ENCODE results near the gene HSPG2. TPM values are rescaled to one million over a fixed set of nuclear protein-coding genes. Genes with fewer than 3 reads are reported as not detected.

HSPG2 gene
- total and polyA plus RNA-seq, 2 of the 13 experiments (the other 11 are each of a cell fraction or from before 2014, with no cell fraction given) = 9.1 to 13.1 TPM

DNA sequence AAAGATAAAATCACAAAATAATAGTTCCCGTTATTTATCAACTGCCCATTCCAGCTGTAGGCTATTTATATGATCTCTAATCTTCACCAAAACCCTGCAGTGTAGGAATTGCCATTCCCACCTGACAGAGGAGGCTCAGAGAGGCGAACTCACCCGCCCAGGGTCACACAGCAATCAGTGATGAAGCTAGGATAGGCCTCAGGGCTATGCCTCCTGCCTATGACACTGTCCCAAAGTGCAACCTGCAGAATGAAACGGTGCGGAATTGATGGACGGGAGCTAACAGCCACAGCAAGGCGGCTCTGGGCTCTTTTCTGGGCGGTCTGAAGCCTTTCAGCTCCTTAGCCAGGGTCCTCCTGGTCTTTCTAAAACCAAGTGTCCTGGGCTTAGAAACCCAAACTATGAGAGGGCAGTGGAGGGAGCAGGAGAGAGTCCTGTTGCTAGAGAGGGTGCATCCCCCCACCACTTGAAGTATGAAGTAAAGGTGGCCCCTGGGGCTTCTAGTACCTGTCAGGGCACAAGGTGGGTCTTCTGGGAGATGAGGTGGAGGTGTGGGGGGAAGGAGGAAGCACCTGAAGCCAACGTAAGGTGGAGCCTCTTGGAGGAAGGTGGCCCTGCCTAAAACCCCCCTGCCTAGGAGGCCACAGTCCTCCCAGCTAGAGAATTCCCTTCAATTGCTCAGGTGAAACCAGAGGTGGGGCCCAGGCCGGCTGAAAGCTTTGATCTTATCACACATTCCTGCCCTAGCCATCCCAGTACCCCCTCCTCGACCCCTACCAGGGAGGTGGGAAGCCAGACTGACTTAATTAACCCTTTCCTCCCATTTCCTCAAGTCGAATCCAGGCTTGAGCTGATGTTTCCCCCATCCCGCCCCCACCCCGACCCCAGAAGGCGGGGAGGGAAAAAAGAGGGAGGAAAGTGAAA, 14.8 kb downstream of the HSPG2 start (continued):
- TF ChIP-seq, protein P1, sequence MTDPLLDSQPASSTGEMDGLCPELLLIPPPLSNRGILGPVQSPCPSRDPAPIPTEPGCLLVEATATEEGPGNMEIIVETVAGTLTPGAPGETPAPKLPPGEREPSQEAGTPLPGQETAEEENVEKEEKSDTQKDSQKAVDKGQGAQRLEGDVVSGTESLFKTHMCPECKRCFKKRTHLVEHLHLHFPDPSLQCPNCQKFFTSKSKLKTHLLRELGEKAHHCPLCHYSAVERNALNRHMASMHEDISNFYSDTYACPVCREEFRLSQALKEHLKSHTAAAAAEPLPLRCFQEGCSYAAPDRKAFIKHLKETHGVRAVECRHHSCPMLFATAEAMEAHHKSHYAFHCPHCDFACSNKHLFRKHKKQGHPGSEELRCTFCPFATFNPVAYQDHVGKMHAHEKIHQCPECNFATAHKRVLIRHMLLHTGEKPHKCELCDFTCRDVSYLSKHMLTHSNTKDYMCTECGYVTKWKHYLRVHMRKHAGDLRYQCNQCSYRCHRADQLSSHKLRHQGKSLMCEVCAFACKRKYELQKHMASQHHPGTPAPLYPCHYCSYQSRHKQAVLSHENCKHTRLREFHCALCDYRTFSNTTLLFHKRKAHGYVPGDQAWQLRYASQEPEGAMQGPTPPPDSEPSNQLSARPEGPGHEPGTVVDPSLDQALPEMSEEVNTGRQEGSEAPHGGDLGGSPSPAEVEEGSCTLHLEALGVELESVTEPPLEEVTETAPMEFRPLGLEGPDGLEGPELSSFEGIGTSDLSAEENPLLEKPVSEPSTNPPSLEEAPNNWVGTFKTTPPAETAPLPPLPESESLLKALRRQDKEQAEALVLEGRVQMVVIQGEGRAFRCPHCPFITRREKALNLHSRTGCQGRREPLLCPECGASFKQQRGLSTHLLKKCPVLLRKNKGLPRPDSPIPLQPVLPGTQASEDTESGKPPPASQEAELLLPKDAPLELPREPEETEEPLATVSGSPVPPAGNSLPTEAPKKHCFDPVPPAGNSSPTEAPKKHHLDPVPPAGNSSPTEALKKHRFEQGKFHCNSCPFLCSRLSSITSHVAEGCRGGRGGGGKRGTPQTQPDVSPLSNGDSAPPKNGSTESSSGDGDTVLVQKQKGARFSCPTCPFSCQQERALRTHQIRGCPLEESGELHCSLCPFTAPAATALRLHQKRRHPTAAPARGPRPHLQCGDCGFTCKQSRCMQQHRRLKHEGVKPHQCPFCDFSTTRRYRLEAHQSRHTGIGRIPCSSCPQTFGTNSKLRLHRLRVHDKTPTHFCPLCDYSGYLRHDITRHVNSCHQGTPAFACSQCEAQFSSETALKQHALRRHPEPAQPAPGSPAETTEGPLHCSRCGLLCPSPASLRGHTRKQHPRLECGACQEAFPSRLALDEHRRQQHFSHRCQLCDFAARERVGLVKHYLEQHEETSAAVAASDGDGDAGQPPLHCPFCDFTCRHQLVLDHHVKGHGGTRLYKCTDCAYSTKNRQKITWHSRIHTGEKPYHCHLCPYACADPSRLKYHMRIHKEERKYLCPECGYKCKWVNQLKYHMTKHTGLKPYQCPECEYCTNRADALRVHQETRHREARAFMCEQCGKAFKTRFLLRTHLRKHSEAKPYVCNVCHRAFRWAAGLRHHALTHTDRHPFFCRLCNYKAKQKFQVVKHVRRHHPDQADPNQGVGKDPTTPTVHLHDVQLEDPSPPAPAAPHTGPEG (CRISPR knock-in tag; IDR thresholded peaks at IDR 0.05) = no peak
- no peak for TF ChIP-seq ZFP82 (CRISPR knock-in tag; IDR thresholded peaks at IDR 0.05; ENCODE audit: borderline replicate concordance)
- TF ChIP-seq, protein P2, sequence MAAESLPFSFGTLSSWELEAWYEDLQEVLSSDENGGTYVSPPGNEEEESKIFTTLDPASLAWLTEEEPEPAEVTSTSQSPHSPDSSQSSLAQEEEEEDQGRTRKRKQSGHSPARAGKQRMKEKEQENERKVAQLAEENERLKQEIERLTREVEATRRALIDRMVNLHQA (CRISPR knock-in tag; IDR thresholded peaks at IDR 0.05) = no peak
- no peak for TF ChIP-seq ZNF138 (CRISPR knock-in tag; IDR thresholded peaks at IDR 0.05; ENCODE audit: low read depth)
- TF ChIP-seq ZFP36 (IDR thresholded peaks at IDR 0.05; ENCODE audit: borderline replicate concordance, low read depth, low read length, partially characterized antibody) = peak; percentile 37
- TF ChIP-seq ZNF776 (CRISPR knock-in tag; IDR thresholded peaks at IDR 0.05) = no peak
- TF ChIP-seq LCORL (IDR thresholded peaks at IDR 0.05) = no peak
- peak; percentile 51; the same call in 1 of the 2 replicates for TF ChIP-seq LCORL (CRISPR knock-in tag; IDR thresholded peaks at IDR 0.05)
- TF ChIP-seq, protein P3, sequence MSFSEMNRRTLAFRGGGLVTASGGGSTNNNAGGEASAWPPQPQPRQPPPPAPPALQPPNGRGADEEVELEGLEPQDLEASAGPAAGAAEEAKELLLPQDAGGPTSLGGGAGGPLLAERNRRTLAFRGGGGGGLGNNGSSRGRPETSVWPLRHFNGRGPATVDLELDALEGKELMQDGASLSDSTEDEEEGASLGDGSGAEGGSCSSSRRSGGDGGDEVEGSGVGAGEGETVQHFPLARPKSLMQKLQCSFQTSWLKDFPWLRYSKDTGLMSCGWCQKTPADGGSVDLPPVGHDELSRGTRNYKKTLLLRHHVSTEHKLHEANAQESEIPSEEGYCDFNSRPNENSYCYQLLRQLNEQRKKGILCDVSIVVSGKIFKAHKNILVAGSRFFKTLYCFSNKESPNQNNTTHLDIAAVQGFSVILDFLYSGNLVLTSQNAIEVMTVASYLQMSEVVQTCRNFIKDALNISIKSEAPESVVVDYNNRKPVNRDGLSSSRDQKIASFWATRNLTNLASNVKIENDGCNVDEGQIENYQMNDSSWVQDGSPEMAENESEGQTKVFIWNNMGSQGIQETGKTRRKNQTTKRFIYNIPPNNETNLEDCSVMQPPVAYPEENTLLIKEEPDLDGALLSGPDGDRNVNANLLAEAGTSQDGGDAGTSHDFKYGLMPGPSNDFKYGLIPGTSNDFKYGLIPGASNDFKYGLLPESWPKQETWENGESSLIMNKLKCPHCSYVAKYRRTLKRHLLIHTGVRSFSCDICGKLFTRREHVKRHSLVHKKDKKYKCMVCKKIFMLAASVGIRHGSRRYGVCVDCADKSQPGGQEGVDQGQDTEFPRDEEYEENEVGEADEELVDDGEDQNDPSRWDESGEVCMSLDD (CRISPR knock-in tag; IDR thresholded peaks at IDR 0.05; ENCODE audit: borderline replicate concordance) = no peak
- TF ChIP-seq, protein P4, sequence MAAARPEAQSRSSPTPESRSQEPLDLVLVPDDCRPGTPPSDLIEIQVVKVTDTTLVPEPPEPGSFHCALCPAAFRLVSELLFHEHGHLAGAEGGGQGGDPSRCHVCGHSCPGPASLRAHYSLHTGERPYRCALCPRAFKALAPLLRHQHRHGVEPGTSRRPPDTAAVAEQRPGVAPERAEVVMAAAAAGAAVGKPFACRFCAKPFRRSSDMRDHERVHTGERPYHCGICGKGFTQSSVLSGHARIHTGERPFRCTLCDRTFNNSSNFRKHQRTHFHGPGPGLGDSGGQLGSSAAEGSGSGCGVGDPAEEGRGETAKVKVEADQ (CRISPR knock-in tag; IDR thresholded peaks at IDR 0.05; ENCODE audit: borderline replicate concordance) = no peak
- TF ChIP-seq HMG20B (CRISPR knock-in tag; conservative IDR thresholded peaks at IDR 0.05) = 0 out of 2 replicates have a peak, but pooled peaks have one; percentile 38
- no peak for TF ChIP-seq HCFC1 (IDR thresholded peaks at IDR 0.05; ENCODE audit: low read depth, low read length)
- no peak for TF ChIP-seq ATF7 (IDR thresholded peaks at IDR 0.05)
- TF ChIP-seq ATF7 (CRISPR knock-in tag; IDR thresholded peaks at IDR 0.05) = no peak
- TF ChIP-seq ZNF556 (CRISPR knock-in tag; IDR thresholded peaks at IDR 0.05; ENCODE audit: borderline replicate concordance) = 0 out of 2 replicates have a peak, but pooled peaks have one; percentile 22
- no peak for TF ChIP-seq FOXP1 (IDR thresholded peaks at IDR 0.05)
- no peak for TF ChIP-seq FOXP1 (CRISPR knock-in tag; IDR thresholded peaks at IDR 0.05)
- TF ChIP-seq NFE2L2 (IDR thresholded peaks at IDR 0.05; ENCODE audit: low read length) = no peak
